Ishikawa (cell line): ENCODE results near the gene CACNA1A.

Source experiments
- EGR1 ChIP-seq: IDR thresholded peaks from 2 replicates; pipeline ENCODE4 v1.6.1; 2012
- FOXM1 ChIP-seq: IDR thresholded peaks from 2 replicates; pipeline ENCODE4 v1.6.1; 2012; ENCODE audit warnings: low read depth, borderline replicate concordance
- RAD21 ChIP-seq: IDR thresholded peaks from 2 replicates; pipeline ENCODE4 v1.6.1; 2012; ENCODE audit warnings: low read depth
- REST ChIP-seq: IDR thresholded peaks from 2 replicates; pipeline ENCODE4 v1.6.1; 2012; ENCODE audit warnings: low read depth, mild to moderate bottlenecking
- TAF1 ChIP-seq: IDR thresholded peaks from 2 replicates; pipeline ENCODE4 v1.6.1; 2012; ENCODE audit warnings: low read depth, mild to moderate bottlenecking
- TCF12 ChIP-seq: IDR thresholded peaks from 2 replicates; pipeline ENCODE4 v1.6.1; 2012; ENCODE audit warnings: low read depth
- USF1 ChIP-seq: IDR thresholded peaks from 2 replicates; pipeline ENCODE4 v1.6.1; 2012
- YY1 ChIP-seq: IDR thresholded peaks from 2 replicates; pipeline ENCODE4 v1.6.1; 2012; ENCODE audit warnings: low read depth
- ZBTB7A ChIP-seq: IDR thresholded peaks from 2 replicates; pipeline ENCODE4 v1.6.1; 2012; ENCODE audit warnings: low read depth

- TF ChIP-seq USF1 (no peak), TCF12 (no peak), REST (no peak), YY1 (no peak), EGR1 (no peak), ZBTB7A (no peak), TAF1 (no peak), FOXM1 (no peak), RAD21 (no peak)
Measured at GRCh38 chr19:13417054-13417453, 89.2 kb downstream of the CACNA1A start.
